ENCODE data around the gene CPT1A.

The CPT1A gene

GRCh38 chr11:68854273-68854958 is 12.7 kb upstream of the CPT1A start:
- ATAC-seq (no peak), DNase-seq (no peak)

- ATAC-seq (no peak), DNase-seq (no peak)
Observed at GRCh38 chr11:68852628-68853027, 10.9 kb upstream of the CPT1A start.

GRCh38 chr11:68848429-68848828 is 6.7 kb upstream of the CPT1A start:
- DNase-seq (no peak), ATAC-seq (no peak)

- DNase-seq (no peak), ATAC-seq (no peak)
Observed at GRCh38 chr11:68847395-68847794, 5.7 kb upstream of the CPT1A start.

GRCh38 chr11:68845351-68846002 is 3.8 kb upstream of the CPT1A start:
- ATAC-seq, result no peak
- DNase-seq, result no peak

- ATAC-seq (no peak), DNase-seq (no peak)
Observed at GRCh38 chr11:68844801-68845200, 3.1 kb upstream of the CPT1A start.

GRCh38 chr11:68844376-68844775 is 2.7 kb upstream of the CPT1A start:
- DNase-seq (no peak), ATAC-seq (no peak)

- ATAC-seq (peak; percentile 75), DNase-seq (peak; percentile 84)
Observed at GRCh38 chr11:68843703-68844312, 2.1 kb upstream of the CPT1A start.

GRCh38 chr11:68843052-68843561 is 1.4 kb upstream of the CPT1A start:
- ATAC-seq (no peak), DNase-seq (peak; percentile 55)

- no peak for ATAC-seq
- no peak for DNase-seq
Observed at GRCh38 chr11:68842427-68843051, 823 bp upstream of the CPT1A start.

GRCh38 chr11:68840661-68841653 is 759 bp downstream of the CPT1A start:
- ATAC-seq, result no peak

GRCh38 chr11:68839911-68840641 is 1.6 kb downstream of the CPT1A start:
- DNase-seq, result no peak
- no peak for ATAC-seq

More at GRCh38 chr11:68840661-68841653, 759 bp downstream of the CPT1A start:
- peak; percentile 52 for DNase-seq

- DNase-seq, result peak; percentile 98
Observed at GRCh38 chr11:68839054-68839865, 2.5 kb downstream of the CPT1A start.

GRCh38 chr11:68838572-68838964 is 3.1 kb downstream of the CPT1A start:
- DNase-seq, result peak; percentile 40
- no peak for ATAC-seq

More at GRCh38 chr11:68839054-68839865, 2.5 kb downstream of the CPT1A start:
- ATAC-seq, result peak; percentile 72

GRCh38 chr11:68837583-68838571 is 3.8 kb downstream of the CPT1A start:
- no peak for DNase-seq
- ATAC-seq, result no peak

- DNase-seq, result no peak
- no peak for ATAC-seq
Observed at GRCh38 chr11:68835749-68836148, 6.0 kb downstream of the CPT1A start.

GRCh38 chr11:68835328-68835727 is 6.4 kb downstream of the CPT1A start:
- ATAC-seq (no peak), DNase-seq (no peak)

- DNase-seq (no peak), ATAC-seq (no peak)
Observed at GRCh38 chr11:68832476-68833181, 9.1 kb downstream of the CPT1A start.
